HEK293 (cell line): Measurements from ENCODE around the gene PGA5.

Source experiments
- BCL11B ChIP-seq: fragments of 450-650 bp; formaldehyde crosslinking; IDR thresholded peaks from 2 replicates; pipeline ENCODE4 v1.5.1; 2016; ENCODE audit warnings: low read depth, missing biosample characterization, missing genetic modification characterization
- KLF8 ChIP-seq: fragments of 450-650 bp; formaldehyde crosslinking; IDR thresholded peaks from 2 replicates; pipeline ENCODE4 v1.5.1; 2016; ENCODE audit warnings: missing biosample characterization, missing genetic modification characterization
- KLF9 ChIP-seq: fragments of 450-650 bp; formaldehyde crosslinking; IDR thresholded peaks from 2 replicates; pipeline ENCODE4 v1.5.1; 2016; ENCODE audit warnings: missing biosample characterization, missing genetic modification characterization, low read depth
- PRDM10 ChIP-seq: fragments of 450-650 bp; formaldehyde crosslinking; IDR thresholded peaks from 2 replicates; pipeline ENCODE4 v1.5.1; 2016; ENCODE audit warnings: missing biosample characterization, missing genetic modification characterization
- SCRT1 ChIP-seq: fragments of 450-650 bp; formaldehyde crosslinking; IDR thresholded peaks from 2 replicates; pipeline ENCODE4 v1.5.1; 2016; ENCODE audit warnings: missing biosample characterization, missing genetic modification characterization, borderline replicate concordance
- SETDB1 ChIP-seq: IDR thresholded peaks from one replicate; pipeline ENCODE4 v1.6.1; 2017; ENCODE audit warnings: mild to moderate bottlenecking, low read length, moderate library complexity, mixed read lengths; ENCODE audit not compliant: insufficient read length
- YY2 ChIP-seq: fragments of 450-650 bp; formaldehyde crosslinking; IDR thresholded peaks from 2 replicates; pipeline ENCODE4 v1.5.1; 2016; ENCODE audit warnings: missing biosample characterization, missing genetic modification characterization
- ZBTB20 ChIP-seq: fragments of 450-650 bp; formaldehyde crosslinking; IDR thresholded peaks from 2 replicates; pipeline ENCODE4 v1.5.1; 2016; ENCODE audit warnings: missing biosample characterization, missing genetic modification characterization
- ZBTB48 ChIP-seq: fragments of 450-650 bp; formaldehyde crosslinking; IDR thresholded peaks from 2 replicates; pipeline ENCODE4 v1.5.1; 2016; ENCODE audit warnings: missing biosample characterization, missing genetic modification characterization
- ZEB2 ChIP-seq: fragments of 450-650 bp; formaldehyde crosslinking; IDR thresholded peaks from 2 replicates; pipeline ENCODE4 v1.5.1; 2016; ENCODE audit warnings: missing biosample characterization, missing genetic modification characterization
- ZFP69B ChIP-seq: fragments of 450-650 bp; formaldehyde crosslinking; IDR thresholded peaks from 2 replicates; pipeline ENCODE4 v1.5.1; 2016; ENCODE audit warnings: missing biosample characterization, missing genetic modification characterization
- ZNF19 ChIP-seq: fragments of 450-650 bp; formaldehyde crosslinking; IDR thresholded peaks from 2 replicates; pipeline ENCODE4; 2016; ENCODE audit warnings: missing biosample characterization, missing genetic modification characterization, low read depth
- ZNF274 ChIP-seq, 2 experiments: fragments of 200-500 bp in 1 of 2; fragments of 450-650 bp in 1 of 2; sonication (Bioruptor generic) in 1 of 2; formaldehyde crosslinking in 1 of 2; IDR thresholded peaks; 2 replicates each; pipeline versions ENCODE4 v1.5.1 to v1.6.1; 2014 to 2016; ENCODE audit warnings: borderline replicate concordance in 1 of 2, inconsistent platforms in 1 of 2, low read length in 1 of 2, missing biosample characterization in 1 of 2, missing genetic modification characterization in 1 of 2
- ZNF292 ChIP-seq: fragments of 450-650 bp; formaldehyde crosslinking; IDR thresholded peaks from 2 replicates; pipeline ENCODE4 v1.5.1; 2016; ENCODE audit warnings: low read depth, missing biosample characterization, missing genetic modification characterization, borderline replicate concordance
- ZNF324 ChIP-seq: fragments of 450-650 bp; formaldehyde crosslinking; IDR thresholded peaks from 2 replicates; pipeline ENCODE4 v1.5.1; 2016; ENCODE audit warnings: missing biosample characterization, missing genetic modification characterization
- ZNF335 ChIP-seq: fragments of 450-650 bp; formaldehyde crosslinking; conservative IDR thresholded peaks from 2 replicates; pipeline ENCODE4 v1.5.1; 2016; ENCODE audit warnings: missing biosample characterization, missing genetic modification characterization
- ZNF48 ChIP-seq: fragments of 450-650 bp; formaldehyde crosslinking; IDR thresholded peaks from 2 replicates; pipeline ENCODE4 v1.5.1; 2016; ENCODE audit warnings: missing biosample characterization, missing genetic modification characterization
- ZNF488 ChIP-seq: fragments of 450-650 bp; formaldehyde crosslinking; IDR thresholded peaks from 2 replicates; pipeline ENCODE4 v1.5.1; 2016; ENCODE audit warnings: missing biosample characterization, missing genetic modification characterization
- ZNF529 ChIP-seq: fragments of 450-650 bp; formaldehyde crosslinking; IDR thresholded peaks from 2 replicates; pipeline ENCODE4 v1.5.1; 2017; ENCODE audit warnings: missing genetic modification characterization, missing biosample characterization; ENCODE audit not compliant: insufficient replicate concordance
- ZNF580 ChIP-seq: fragments of 450-650 bp; formaldehyde crosslinking; IDR thresholded peaks from 2 replicates; pipeline ENCODE4 v1.5.1; 2016; ENCODE audit warnings: missing biosample characterization, missing genetic modification characterization
- ZNF600 ChIP-seq: fragments of 450-650 bp; formaldehyde crosslinking; IDR thresholded peaks from 2 replicates; pipeline ENCODE4 v1.5.1; 2016; ENCODE audit warnings: missing biosample characterization, missing genetic modification characterization
- ZNF660 ChIP-seq: fragments of 450-650 bp; IDR thresholded peaks from 2 replicates; pipeline ENCODE4 v1.5.1; 2018; ENCODE audit warnings: missing biosample characterization, mild to moderate bottlenecking, missing genetic modification characterization
- ZNF664 ChIP-seq: fragments of 450-650 bp; formaldehyde crosslinking; IDR thresholded peaks from 2 replicates; pipeline ENCODE4 v1.5.1; 2016; ENCODE audit warnings: missing biosample characterization, missing genetic modification characterization
- ZNF670 ChIP-seq: fragments of 450-650 bp; formaldehyde crosslinking; IDR thresholded peaks from 2 replicates; pipeline ENCODE4 v1.5.1; 2016; ENCODE audit warnings: missing biosample characterization, missing genetic modification characterization, low read depth
- ZNF76 ChIP-seq: fragments of 450-650 bp; formaldehyde crosslinking; IDR thresholded peaks from 2 replicates; pipeline ENCODE4; 2016; ENCODE audit warnings: low read depth, missing biosample characterization, missing genetic modification characterization, borderline replicate concordance
- ZNF785 ChIP-seq: fragments of 450-650 bp; formaldehyde crosslinking; IDR thresholded peaks from 2 replicates; pipeline ENCODE4 v1.5.1; 2016; ENCODE audit warnings: missing biosample characterization, missing genetic modification characterization
- ZNF791 ChIP-seq: fragments of 450-650 bp; formaldehyde crosslinking; IDR thresholded peaks from 2 replicates; pipeline ENCODE4 v1.5.1; 2016; ENCODE audit warnings: missing biosample characterization, missing genetic modification characterization
- ZNF837 ChIP-seq: fragments of 450-650 bp; formaldehyde crosslinking; IDR thresholded peaks from 2 replicates; pipeline ENCODE4 v1.5.1; 2016; ENCODE audit warnings: missing biosample characterization, missing genetic modification characterization
- ZNF843 ChIP-seq: fragments of 450-650 bp; formaldehyde crosslinking; IDR thresholded peaks from 2 replicates; pipeline ENCODE4 v1.5.1; 2016; ENCODE audit warnings: missing biosample characterization, missing genetic modification characterization
- ZSCAN16 ChIP-seq: fragments of 450-650 bp; formaldehyde crosslinking; IDR thresholded peaks from 2 replicates; pipeline ENCODE4 v1.5.1; 2016; ENCODE audit warnings: missing biosample characterization, missing genetic modification characterization
- ZSCAN4 ChIP-seq: fragments of 450-650 bp; formaldehyde crosslinking; IDR thresholded peaks from 2 replicates; pipeline ENCODE4 v1.5.1; 2017; ENCODE audit warnings: missing biosample characterization, missing genetic modification characterization
- TF ChIP-seq, protein P1 (sequence below): fragments of 450-650 bp; formaldehyde crosslinking; IDR thresholded peaks from 2 replicates; pipeline ENCODE4 v1.5.1; 2016; ENCODE audit warnings: missing biosample characterization, missing genetic modification characterization

The PGA5 gene

DNA sequence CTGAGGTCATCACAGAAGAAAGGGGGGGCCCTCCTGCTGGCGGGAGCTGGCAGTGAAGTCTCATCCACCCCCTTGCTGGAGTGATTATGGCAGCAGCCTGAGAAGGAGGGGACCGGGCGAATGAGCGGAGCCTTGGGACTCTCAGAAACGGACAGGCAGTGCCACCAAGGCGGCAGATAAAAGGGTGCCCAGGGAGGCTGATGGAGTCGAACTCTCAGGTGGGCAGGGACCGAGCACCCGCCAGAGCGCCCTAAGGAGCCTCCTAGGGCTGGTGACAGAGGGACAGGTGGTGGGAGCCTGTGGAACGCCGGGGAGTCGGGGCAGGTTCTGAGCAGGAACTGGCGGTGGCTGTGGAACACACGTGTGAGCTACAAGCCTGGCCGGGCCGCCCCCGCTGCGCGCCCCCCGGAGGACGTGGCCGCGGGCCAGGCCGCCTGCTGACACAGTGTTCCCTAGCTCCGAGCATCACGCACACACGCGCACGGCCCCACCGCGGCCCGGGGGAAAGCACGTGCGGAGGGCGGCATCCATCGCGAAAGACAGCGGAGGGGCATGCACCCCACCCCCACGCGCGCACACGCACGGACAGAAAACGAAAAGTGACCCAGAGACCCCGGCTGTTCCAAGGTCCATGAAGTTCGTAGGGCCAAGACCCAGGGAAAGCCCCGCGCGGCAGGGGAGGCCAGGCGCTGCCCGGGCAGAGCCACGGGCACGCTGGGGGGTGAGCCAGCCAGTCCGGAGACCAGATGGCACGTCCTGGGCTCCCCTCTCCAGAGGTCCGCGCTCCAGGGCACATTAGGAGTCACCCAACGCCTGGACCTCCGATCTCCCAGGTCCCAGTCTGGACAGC lies 53.1 kb downstream of the PGA5 start (continued):
- TF ChIP-seq ZNF488 (tag by site-specific recombination) (no peak), ZNF580 (tag by site-specific recombination) (no peak), ZFP69B (tag by site-specific recombination) (peak; percentile 85), KLF9 (peak; percentile 25; the same call in 1 of the 2 replicates), ZNF292 (no peak), ZNF660 (tag by site-specific recombination) (0 out of 2 replicates have a peak, but pooled peaks have one; percentile 13), ZSCAN16 (tag by site-specific recombination) (0 out of 2 replicates have a peak, but pooled peaks have one; percentile 18), ZNF600 (peak; percentile 79), ZNF837 (tag by site-specific recombination) (no peak), ZEB2 (tag by site-specific recombination) (peak; percentile 58), ZNF529 (tag by site-specific recombination) (no peak), ZNF76 (0 out of 2 replicates have a peak, but pooled peaks have one; percentile 21), ZNF785 (0 out of 2 replicates have a peak, but pooled peaks have one; percentile 36), SCRT1 (tag by site-specific recombination) (peak; percentile 61; the same call in 1 of the 2 replicates), BCL11B (peak; percentile 16; the same call in 1 of the 2 replicates), ZNF843 (tag by site-specific recombination) (peak; percentile 57; the same call in 1 of the 2 replicates), ZSCAN4 (tag by site-specific recombination) (peak; percentile 61), ZNF274 (IDR thresholded peaks at IDR 0.05; ENCODE audit: low read length) (no peak), ZNF274 (tag by site-specific recombination; IDR thresholded peaks at IDR 0.05; ENCODE audit: borderline replicate concordance) (no peak), ZNF48 (tag by site-specific recombination) (no peak), ZNF670 (tag by site-specific recombination) (no peak), ZNF664 (tag by site-specific recombination) (no peak), ZBTB48 (tag by site-specific recombination) (peak; percentile 89), YY2 (no peak), ZNF791 (no peak), ZNF335 (tag by site-specific recombination) (peak; percentile 93), ZNF324 (0 out of 2 replicates have a peak, but pooled peaks have one; percentile 41), SETDB1 (no peak), ZNF19 (tag by site-specific recombination) (no peak), PRDM10 (peak; percentile 96), ZBTB20 (peak; percentile 96), KLF8 (tag by site-specific recombination) (peak; percentile 20; the same call in 1 of the 2 replicates)
- TF ChIP-seq, protein P1, sequence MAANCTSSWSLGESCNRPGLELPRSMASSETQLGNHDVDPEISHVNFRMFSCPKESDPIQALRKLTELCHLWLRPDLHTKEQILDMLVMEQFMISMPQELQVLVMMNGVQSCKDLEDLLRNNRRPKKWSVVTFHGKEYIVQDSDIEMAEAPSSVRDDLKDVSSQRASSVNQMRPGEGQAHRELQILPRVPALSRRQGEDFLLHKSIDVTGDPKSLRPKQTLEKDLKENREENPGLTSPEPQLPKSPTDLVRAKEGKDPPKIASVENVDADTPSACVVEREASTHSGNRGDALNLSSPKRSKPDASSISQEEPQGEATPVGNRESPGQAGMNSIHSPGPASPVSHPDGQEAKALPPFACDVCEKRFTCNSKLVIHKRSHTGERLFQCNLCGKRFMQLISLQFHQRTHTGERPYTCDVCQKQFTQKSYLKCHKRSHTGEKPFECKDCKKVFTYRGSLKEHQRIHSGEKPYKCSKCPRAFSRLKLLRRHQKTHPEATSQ (tag by site-specific recombination): no peak
